Left ventricle myocardium superior (tissue), 1 donor: ENCODE data around the gene CA12. TPM values are rescaled to one million over a fixed set of nuclear protein-coding genes. Genes with fewer than 3 reads are reported as not detected.

Experiments
- ATAC-seq: fragments of 200-7000 bp; cut with Tn5 transposase; one replicate; pipeline ENCODE4 v1.9.1; 2020; ENCODE audit warnings: mild to moderate bottlenecking, moderate library complexity
- DNase-seq: peaks from one replicate; pipeline ENCODE4 v3.0.0-alpha.2; 2020
- intact Hi-C: fragments of 100-400 bp; cut with micrococcal nuclease; formaldehyde crosslinking; loops from one replicate; pipeline ENCODE4 v1.11.0; 2022
- total RNA-seq: library from RNA; stranded (reverse); fragmentation: NEBNext Ultra II Directional; extraction: Animal tissue kit (Norgen Biotek cat#: 25700); gene quantifications from one replicate; pipeline ENCODE4 v1.2.1, GENCODE V29; 2021
- donor health status: DM: no; HTN: yes; CAD: no; lungs with severe emphysema.

Gene CA12
- total RNA-seq, 1 donor from 2014 or later: 0.74 TPM

DNA sequence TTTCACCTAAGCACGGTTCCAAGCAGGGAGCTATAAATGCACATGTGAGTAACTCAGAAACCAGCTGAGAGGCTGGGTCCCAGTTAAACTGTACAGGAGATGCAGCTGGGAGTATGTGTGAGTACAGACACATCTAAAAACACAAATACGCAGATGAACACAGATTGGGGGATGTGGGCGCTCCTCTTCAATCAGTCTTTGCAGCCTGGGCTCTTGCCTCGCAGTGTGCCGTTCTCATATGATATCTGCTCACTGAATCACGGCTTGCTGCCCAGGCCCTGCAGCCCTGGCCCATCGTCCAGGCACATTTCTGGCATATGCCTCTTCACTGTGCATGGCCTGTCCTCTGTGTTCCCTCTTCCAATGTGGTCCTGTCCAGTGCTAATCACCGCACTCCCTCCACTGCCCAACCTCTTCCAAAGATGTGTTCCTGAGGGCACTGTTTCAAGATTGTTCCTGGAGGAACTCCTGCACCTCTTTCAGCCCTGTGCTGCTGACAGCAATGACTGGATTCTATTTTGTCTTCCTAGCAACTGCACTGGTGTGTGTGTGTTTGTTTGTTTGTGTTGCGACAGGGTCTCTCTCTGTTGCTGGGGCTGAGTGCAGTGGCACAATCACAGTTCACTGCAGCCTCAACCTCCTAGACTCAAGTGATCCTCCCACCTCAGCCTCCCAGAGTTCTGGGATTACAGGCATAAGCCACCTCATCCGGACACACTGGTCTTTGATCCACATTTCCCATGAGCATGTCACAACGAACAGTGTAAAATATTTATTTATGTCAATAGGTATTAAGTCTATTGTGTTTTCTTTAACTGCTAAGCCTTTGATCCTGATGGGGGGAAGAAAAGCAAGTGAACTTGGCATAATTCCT is 17.0 kb downstream of the CA12 start:
- DNase-seq (peak; percentile 49), ATAC-seq (peak; percentile 84)
- intact Hi-C loops: no loop called here

DNA sequence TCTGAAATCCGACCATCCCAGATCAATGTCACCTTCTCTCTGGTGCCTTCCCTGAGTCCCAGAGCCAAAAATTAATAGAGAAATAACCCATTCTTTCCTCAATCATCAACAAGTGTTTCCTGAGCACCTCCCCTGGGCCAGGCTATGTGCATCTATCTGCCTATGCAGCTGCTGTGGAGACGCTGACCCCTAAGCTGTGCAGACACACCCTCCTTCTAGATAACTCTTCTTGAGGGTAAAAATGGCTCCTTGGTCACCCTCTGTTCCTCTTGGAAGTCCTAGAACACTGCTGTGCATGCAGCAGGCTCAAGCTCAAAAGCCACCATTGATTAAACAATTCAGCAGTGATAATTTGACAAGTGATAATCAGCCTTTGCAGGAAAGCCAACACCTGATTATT is 18.4 kb downstream of the CA12 start:
- intact Hi-C loops: no loop called here
- ATAC-seq (no peak), DNase-seq (no peak)

DNA sequence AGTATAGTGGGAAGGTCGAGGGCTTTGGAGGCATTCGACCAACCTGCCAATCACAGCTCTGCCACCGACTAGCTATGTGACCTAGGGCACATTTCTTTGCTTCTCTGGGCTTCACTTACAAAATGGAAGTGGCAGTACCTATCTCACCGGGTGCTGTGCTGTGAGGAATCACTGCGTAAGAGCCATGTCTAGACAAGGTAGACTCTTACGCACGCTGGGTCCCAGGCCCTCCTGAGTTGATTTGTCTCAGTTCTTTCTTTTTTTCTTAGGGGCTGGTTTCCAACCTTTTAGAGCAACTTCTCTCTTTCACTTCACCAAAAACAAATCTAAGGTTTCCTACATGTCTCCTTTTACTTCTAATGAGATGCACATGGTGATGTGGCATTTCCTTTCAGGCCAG is 18.8 kb downstream of the CA12 start:
- ATAC-seq: no peak
- intact Hi-C loops: no loop called here
- no peak for DNase-seq

DNA sequence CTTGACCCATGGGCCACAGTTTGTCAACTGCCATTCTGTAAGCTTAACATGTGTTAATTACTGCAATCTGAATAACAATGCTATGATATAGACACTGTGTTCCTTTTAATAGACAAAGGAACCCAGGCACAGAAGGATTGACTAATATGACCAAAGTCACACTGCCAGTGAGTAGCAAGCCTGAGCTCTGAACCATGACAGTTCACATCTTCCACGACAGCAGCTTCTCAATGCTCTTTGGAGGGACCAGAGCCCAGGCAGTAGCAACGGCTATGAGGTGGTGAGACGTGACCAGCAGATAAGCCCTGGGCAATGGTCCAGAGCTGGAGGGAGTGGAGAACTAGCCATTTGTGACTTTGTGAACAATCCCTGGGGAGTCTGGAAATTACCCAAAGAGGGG is 19.4 kb downstream of the CA12 start:
- ATAC-seq (peak; percentile 72), DNase-seq (peak; percentile 63)
- intact Hi-C loops: no loop called here

DNA sequence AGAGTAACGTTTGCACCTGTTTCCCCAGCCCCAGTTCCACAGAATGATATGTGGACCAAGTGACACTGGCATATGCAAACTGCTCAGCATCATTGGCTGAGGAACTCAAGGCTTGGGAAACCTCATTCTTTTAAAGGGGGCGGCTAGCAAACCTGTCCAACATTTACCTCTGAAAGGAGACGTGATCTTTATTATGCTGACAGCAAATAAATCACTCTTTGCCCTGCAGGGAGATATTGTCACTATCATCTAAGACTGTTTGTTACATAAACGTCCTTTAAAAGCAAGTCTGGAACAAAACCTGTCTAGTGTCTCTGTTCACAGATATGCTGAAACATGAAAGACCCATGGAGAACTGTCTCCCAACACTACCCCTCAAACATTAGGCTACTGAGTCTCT is 21.5 kb downstream of the CA12 start:
- ATAC-seq (no peak), DNase-seq (no peak)
- intact Hi-C loops: no loop called here

DNA sequence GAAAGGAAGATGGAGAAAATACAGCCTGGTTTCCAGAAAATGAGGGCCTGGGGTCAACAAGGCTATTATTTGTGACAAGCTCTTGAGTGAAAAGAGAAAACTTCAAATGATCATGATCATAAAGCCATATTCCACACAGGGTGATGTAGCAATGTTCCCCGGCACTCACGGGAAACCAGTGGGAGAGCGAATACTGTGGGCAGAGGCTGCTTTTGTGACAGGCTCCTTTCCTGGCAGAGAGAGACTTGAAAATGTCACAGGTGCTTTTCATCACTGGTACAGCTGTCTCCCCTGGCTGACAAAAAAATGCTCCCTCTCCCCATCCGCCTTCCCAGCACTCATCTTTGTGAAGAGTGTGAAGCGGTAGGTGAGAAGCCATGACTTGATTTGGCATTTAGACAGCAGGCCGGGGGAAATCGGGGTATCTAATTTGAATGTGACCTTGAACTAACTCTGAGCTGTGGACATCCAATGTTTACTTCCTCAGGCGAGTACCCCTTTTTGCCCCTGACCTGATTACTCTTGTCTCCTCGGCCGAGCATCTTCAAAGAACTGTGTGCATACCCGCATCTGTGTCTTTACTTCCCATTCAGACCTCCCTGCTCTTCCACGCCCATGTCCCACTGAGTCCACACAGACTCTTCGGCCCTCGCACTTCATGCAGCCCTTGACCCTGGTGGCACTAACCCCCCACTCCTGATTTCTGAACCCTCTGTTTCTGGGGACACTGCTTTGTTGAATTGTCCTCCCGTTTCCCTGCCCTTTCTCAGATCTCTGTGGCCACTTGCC is 23.2 kb downstream of the CA12 start:
- intact Hi-C loops: no loop called here
- no peak for DNase-seq
- ATAC-seq: no peak

DNA sequence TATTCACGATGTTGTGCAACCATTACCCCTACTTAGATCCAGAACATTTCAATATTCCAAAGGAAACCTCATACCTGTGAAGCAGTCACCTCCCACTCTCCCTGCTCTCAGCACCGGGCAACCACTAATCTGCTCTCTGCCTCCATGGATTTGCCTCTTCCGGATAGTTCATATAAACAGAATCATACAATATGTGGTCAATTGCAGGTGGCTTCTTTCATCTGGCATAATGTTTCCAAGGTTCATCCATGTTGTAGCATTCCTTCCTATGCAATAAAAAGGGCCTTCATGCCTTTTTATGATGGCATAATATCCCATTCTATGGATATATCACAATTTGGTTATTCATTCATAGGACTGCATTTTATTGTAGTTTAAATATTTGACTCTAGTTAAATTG is 23.9 kb downstream of the CA12 start:
- DNase-seq: no peak
- no peak for ATAC-seq
- intact Hi-C loops: no loop called here

DNA sequence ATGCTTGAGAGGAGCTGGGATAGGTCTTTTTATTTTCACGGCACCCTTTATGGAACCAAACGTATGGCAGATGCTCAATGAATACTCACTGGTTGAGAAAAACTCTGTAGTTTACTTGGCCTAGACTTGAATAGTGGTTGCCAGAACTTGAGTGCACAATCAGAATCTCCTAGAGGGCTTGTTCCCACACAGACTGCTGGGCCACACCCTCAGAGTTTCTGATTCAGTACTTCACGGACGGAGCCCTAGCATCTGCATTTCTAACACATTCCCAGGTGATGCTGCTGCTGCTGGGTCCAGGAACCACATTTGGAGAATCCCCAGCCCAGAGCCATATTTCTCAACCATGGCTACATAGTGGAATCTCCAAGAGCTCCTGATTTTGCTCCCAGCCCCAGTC is 24.6 kb downstream of the CA12 start:
- no peak for DNase-seq
- intact Hi-C loops: no loop called here
- no peak for ATAC-seq

DNA sequence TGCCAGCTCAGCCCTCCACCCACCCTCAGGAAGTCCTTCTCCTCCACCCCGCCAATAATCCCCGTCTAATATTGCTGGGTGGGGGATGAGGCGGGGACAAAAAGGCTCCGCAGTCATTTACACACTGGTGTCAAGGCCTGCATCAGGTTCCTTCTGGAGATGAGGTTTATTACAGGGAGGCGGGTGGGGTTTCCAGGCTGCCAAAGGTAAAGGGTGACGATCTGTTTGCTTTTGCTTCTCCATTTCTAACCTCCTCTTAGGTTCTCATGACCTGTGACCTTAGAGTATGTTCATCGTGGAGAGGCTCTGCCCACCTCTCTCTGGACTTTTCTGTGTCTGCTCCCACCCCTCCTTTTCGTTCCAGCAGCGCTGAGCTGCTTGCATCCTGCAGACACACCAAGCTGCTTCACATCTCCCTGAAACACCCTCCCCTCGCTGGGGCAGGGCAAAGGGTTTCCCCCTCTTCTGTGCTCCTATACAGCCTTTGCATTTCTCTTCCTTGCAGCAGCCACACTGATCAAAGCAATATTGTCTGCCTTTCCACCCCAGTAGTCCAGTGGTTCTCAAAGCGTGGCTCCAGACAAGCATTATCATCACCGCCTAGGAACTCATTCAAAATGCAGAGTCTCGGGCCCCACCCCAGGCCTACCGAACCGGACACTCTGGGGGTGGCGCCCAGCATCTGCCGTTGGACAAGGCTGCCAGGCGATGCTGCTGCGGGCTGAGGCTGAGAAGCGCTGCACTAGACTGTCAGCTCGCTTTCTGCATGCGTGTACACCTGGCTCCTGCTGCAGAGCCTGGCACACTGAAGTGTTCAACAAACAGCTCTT is 26.6 kb downstream of the CA12 start:
- no peak for ATAC-seq
- intact Hi-C loops: no loop called here
- no peak for DNase-seq

DNA sequence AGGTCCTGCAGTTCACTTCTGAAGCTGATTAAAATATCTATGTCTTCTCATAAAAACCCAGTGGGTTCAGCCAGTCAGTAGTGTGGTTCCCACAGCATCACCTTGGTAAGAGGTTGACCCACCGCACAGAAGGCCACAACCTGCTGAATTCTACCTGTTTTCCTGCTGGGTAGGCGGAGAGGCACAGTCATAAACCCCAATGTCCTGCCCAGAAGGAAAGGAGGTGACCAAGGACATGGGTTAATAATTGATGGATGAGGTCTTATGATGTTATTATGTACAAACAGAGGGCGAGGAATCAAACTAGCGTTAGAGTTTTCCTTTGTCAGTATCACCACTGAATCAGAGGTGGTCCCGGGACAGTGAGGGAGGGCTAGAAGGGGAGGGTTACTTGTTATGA is 27.8 kb downstream of the CA12 start:
- DNase-seq (no peak), ATAC-seq (no peak)
- intact Hi-C loops: no loop called here

DNA sequence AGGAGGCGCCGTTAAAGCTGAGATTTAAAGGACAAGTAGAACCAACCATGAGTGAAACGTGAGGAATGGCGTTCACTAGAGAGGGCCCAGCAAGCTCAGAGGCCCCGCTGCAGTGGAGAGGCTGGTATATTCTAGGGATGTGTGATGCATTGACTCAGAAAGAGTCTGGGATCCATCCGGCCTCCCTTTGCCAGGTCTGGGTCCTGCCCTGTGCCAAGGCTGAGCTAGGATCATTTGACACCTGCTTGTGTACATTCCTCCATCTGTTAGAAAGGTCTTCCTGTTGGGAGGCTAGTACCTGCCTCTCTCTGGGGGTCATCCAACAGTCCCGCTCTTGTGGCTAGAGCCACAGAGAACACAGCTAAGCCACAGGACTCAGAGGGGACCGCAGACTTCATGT is 28.4 kb downstream of the CA12 start:
- ATAC-seq (no peak), DNase-seq (no peak)
- intact Hi-C loops: no loop called here

DNA sequence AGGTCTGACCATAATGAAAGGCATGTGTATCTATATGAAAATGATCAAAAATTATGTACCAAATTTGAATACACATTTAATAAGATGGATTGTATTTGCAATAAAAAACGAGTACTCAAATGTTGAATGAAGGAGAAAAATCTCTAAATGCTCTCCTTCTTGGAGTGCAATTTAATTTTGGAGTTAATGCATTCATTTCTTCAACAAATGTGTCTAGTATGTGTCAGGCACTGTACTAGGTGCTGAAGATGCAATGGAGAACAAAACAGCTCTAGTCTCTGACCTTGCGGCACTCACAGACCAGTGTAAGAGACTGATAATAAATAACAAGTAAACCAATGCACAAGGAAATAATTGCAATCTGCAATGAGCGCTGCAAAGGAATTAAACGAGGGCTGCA is 28.8 kb downstream of the CA12 start:
- DNase-seq: no peak
- ATAC-seq: no peak
- intact Hi-C loops: no loop called here

DNA sequence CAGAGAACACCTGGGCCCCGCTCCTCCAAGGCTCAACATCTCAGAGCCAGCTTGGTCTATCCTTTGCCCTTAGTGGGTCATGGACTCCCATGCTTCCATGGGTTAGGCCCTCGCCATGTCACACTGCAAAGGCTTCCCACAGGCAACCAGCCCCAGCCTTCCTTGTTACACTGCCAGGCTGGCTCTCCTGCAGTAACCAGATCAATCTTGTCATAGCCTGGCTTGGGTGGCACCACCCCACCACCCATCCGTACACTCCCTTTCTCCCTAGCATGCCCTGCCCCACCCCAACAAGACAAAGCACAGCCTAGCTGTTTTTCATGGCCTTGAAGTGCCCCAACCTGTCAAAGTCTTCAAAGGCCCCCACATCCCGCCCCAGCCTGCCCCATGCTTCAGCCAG is 30.5 kb downstream of the CA12 start:
- ATAC-seq (no peak), DNase-seq (no peak)
- intact Hi-C loops: no loop called here

DNA sequence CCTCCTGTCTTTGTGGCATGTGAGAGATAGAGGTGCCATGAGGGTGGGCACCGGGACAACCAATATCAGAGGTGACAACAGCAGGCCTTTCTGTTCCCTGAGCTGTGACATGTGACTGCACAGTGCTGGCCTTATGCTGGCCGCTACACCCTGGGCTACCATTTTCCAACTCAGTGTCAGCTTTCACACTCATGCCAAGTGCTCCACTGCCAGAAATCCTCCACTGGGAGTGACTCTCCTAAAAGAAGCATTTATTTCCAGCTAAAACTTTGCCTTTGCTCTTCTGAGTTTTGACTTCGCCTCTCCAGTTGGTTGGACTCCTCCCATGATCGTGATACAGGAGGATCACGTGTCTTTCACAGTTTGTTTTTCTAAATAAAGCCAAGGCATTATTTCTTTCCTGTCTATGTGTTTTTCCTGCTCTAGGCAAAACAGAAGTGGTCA is 31.4 kb downstream of the CA12 start:
- peak; percentile 96 for ATAC-seq
- DNase-seq: peak; percentile 80
- intact Hi-C loops: no loop called here

DNA sequence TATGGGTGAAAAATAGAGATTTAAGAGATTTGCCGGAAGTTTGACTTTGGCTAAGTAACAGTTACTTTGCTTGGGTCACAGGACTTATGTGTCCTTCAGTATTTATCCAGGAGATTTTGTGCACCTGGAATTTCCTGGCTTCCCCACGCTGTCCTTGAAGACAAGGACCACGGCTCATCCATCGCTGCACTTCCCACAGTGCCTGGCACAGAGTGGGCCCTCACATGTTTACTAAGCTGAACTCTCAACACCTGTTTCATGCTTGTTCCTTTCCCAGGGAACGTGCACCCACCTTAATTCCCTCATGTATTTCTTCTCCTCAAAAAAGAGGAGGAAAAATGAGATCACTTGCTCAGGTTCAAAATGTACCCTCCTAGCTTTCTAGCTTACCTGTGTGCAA is 32.0 kb downstream of the CA12 start:
- no peak for DNase-seq
- intact Hi-C loops: no loop called here
- ATAC-seq: no peak

DNA sequence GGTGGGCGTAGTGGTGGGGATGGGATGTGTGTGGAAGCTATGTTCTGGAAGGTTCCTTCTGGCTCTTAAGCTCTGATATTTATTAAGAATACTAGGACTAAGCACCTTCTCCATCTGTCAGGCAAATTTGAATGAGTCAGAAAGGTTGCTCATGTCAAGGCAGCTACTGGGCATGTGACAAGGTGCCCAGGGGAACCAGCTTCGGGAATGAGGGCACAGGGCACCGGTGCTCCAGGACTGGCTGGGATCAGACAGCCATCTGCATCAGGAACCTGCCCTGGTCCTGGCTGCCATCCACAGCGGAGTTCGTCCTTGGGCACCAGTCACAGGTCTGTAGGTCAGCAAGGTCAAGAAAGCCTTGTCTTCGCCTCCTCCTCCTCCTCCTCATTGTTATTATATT is 32.5 kb downstream of the CA12 start:
- intact Hi-C loops: no loop called here
- ATAC-seq (peak; percentile 10), DNase-seq (peak; percentile 42)

DNA sequence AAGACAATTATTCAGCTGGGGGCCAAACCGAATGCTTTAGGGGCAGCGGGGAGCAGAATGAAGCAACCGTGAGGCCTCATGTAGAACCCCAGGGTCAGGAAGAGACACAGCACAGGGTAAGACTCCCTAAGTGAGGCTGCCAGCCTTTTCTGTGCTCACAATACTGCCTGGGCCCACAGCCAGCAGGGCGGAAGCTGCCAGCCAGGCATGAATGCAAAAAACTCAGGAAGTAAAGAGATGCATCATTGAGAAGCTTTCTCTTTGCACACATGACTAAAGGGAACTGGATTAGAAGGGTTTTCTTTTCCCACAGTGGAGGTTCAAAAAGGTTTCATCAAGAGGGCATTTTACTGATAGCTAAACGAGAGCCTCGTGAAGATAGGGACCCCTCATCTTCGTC is 33.3 kb downstream of the CA12 start:
- intact Hi-C loops: no loop called here
- peak; percentile 57 for ATAC-seq
- peak; percentile 81 for DNase-seq

DNA sequence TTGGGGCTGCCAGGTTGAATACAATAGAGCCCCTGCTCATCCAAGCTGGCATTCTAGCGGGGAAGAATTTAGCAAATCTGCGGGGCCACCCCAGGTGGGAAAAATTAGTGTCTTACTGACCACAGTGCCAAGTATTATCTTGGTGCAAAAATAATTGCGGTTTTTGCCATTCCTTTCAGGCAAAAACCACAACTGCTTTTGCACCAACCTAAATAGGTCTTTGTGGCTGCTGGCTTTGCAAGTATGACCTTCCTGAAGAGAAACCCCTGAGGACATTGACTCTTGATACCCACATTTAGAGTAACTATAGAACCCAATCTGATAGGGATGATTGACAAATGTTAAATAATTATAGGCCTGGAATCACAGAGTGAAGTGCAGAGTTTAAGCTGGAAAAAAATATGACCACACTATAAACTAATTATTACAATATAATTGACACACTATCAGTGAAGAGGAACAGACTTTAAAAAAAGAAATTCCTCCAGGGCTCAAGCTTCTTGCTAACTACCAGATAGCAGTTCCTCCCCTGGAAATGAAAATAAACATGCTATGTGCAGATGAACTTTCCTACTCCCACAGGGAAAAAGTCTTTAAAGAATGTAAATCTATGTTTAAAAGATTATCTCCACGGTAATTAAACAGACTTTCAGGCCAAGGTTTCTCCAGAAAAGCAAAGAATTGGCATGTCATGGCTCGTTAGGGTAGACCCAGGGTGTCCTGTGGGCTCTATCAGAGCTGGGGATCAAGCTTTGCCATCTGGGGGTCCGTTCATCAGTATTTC is 34.4 kb downstream of the CA12 start:
- intact Hi-C loops: no loop called here
- ATAC-seq (no peak), DNase-seq (no peak)

DNA sequence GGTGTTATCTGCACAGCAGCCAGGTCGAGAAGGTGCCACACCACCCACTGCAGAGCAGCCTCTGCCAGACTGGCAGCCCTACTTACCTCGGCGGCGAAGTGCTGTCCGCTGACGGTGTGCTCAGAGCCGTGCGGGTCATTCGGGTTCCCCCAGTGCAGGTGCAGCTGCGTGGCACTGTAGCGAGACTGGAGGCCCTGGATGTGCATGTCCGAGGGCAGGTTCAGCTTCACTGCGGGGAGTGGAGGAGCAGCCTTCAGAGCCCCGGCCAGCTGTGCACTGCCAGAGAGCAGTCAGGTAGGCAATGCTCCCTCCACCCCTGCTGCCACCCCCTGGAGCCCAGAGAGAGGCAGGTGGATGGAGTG is 36.3 kb downstream of the CA12 start:
- intact Hi-C loops: no loop called here
- ATAC-seq (no peak), DNase-seq (no peak)
